Measurements from ENCODE around the gene ZBTB25. TPM values are rescaled to one million over a fixed set of nuclear protein-coding genes. Genes with fewer than 3 reads are reported as not detected.

ZBTB25 gene
- polyA plus RNA-seq, 1 of the 3 experiments (the other 2 are of a cell fraction): 4.5 TPM

DNA sequence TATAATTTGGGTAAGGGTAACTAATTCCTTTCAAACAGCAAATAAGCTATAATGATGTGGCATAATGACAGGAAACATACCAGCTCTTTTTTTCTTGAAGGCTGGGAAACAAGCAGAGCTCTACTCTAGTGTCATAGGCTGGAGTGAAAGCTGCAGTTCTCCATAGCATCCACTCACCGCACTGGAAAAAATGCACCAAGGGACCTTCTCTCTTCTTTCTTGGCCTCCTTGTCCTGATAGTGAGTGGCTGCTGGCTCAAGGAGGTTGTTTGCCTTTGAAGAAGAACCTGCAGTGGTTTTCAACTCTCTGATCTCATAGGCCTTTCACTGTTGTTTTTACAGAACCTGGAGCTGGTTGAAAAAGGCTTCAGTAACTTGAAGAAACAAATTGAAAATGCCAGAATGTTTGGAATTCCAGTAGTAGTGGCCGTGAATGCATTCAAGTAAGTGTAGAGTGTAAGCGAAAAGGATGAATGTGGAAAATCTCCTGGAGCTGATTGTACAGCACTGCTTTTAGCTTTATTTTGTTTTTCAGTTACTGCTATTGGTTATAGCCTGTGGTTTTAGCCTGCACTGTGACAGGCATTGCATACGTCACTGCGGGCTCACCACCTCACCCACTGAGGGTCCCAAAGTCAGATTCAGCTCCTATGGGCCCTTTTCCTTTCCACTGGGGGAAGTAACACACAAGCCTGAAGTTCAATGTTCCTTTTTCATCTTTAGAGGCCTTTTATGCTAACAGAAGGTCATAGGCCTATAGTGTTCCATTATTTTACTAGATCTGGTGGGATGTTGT lies 55.6 kb downstream of the ZBTB25 start:
- Histone ChIP-seq H3K9ac (no peak overlapping the region), H2AFZ (ENCODE audit: low read depth) (no peak overlapping the region), H3F3A (replicated peaks; ENCODE audit: insufficient read depth) (peaks cover 13% of the 10 kb centered on the region), H3K27ac (ENCODE audit: low read depth in 2 of 2, low read length in 1 of 2) (no peak overlapping the region), H3K4me1 (ENCODE audit: control insufficient read depth in 1 of 2, insufficient read depth in 2 of 2, low read depth in 1 of 2, low read length in 1 of 2) (peaks cover 17 to 19% of the 10 kb centered on the region in 2 experiments; a peak in 3 of 4 replicates), H3K9me3 (no peaks in the 10 kb centered on the region), H3K79me2 (ENCODE audit: insufficient read depth) (no peaks in the 10 kb centered on the region), H3K4me3 (ENCODE audit: low read depth in 2 of 2, low read length in 1 of 2) (no peak overlapping the region), H3K27me3 (ENCODE audit: insufficient read depth) (no peaks in the 10 kb centered on the region), H4K20me1 (ENCODE audit: insufficient read depth) (no peaks in the 10 kb centered on the region), H3K9me2 (no peaks in the 10 kb centered on the region), H3K36me3 (replicated peaks in 1 of 2; ENCODE audit: control insufficient read depth in 1 of 2, insufficient read depth in 2 of 2, low read length in 1 of 2) (peaks cover 11 to 18% of the 10 kb centered on the region in 2 experiments), H3K4me2 (no peak overlapping the region)
- CTCF ChIA-PET: interaction anchor here (0.9 to 3.3 kb wide), 5 partner anchors 12 to 31 kb away, joined by 3 to 19 read pairs (median 5); partner anchors contain the start of gene AKAP5
- TF ChIP-seq FOXJ3 (CRISPR knock-in tag; IDR thresholded peaks at IDR 0.05) (no peak), POLR2AphosphoS5 (IDR thresholded peaks at IDR 0.05; ENCODE audit: low read depth, low read length) (no peak), RFX5 (IDR thresholded peaks at IDR 0.05; ENCODE audit: low read length) (no peak), RXRA (IDR thresholded peaks at IDR 0.05; ENCODE audit: borderline replicate concordance, low read depth) (no peak), CHD2 (IDR thresholded peaks at IDR 0.05; ENCODE audit: low read length, partially characterized antibody) (no peak), RCOR1 (IDR thresholded peaks at IDR 0.05; ENCODE audit: low read length) (no peak), TAF1 (IDR thresholded peaks at IDR 0.05; ENCODE audit: borderline replicate concordance, low read depth, low read length) (no peak)
- TF ChIP-seq, protein P1, sequence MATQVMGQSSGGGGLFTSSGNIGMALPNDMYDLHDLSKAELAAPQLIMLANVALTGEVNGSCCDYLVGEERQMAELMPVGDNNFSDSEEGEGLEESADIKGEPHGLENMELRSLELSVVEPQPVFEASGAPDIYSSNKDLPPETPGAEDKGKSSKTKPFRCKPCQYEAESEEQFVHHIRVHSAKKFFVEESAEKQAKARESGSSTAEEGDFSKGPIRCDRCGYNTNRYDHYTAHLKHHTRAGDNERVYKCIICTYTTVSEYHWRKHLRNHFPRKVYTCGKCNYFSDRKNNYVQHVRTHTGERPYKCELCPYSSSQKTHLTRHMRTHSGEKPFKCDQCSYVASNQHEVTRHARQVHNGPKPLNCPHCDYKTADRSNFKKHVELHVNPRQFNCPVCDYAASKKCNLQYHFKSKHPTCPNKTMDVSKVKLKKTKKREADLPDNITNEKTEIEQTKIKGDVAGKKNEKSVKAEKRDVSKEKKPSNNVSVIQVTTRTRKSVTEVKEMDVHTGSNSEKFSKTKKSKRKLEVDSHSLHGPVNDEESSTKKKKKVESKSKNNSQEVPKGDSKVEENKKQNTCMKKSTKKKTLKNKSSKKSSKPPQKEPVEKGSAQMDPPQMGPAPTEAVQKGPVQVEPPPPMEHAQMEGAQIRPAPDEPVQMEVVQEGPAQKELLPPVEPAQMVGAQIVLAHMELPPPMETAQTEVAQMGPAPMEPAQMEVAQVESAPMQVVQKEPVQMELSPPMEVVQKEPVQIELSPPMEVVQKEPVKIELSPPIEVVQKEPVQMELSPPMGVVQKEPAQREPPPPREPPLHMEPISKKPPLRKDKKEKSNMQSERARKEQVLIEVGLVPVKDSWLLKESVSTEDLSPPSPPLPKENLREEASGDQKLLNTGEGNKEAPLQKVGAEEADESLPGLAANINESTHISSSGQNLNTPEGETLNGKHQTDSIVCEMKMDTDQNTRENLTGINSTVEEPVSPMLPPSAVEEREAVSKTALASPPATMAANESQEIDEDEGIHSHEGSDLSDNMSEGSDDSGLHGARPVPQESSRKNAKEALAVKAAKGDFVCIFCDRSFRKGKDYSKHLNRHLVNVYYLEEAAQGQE (IDR thresholded peaks at IDR 0.05; ENCODE audit: low read depth, low read length): no peak
- WGBS (ENCODE audit: low lambda C conversion rate): 87% methylated on average over 5 of the region's 5 CpGs
- DNase-seq: no peak
- POLR2A ChIA-PET: no interaction called here

DNA sequence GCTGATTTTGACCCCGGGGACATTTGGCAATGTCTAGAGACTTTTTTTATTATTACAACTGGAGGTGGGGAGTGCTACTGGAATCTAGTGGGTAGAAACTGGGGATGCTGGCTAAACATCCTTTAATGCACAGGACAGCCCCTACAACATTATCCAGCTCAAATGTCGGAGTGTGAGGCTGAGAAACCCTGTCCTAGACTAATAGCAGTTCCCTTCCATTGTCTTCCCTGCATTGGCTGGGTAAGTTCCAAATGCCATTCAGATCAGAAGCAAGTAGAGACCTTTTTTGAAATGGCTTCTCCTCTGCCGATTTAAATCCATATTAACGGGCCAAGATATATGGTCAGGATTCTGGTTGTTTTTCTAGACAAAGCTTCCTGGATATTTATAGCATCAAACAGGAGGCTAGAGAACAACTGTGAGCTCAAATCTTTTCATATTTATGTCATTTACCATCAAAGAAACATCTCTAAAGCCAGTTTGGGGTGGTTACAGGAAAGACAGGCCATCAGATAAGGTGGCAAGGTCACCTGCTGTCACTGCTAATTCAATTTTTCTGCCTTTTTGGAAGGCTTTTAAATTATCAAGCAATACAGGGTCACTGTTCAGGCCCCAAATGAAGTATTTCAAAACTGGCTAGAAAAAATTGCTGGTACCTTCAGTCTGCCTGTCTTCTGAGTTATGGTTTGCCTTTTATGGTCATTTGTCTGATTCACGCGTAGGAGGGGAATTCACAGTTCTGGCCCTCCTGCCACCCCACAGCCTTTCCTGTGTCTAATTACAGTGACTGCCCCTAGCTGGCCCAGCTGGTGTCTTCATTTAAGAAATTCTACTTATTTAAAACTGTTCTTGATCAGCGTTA lies 58.4 kb downstream of the ZBTB25 start:
- Histone ChIP-seq H3K27me3 (ENCODE audit: insufficient read depth) (no peaks in the 10 kb centered on the region), H3K4me3 (ENCODE audit: low read depth in 2 of 2, low read length in 1 of 2) (no peak overlapping the region), H3K79me2 (ENCODE audit: insufficient read depth) (no peaks in the 10 kb centered on the region), H3K36me3 (replicated peaks in 1 of 2; ENCODE audit: control insufficient read depth in 1 of 2, insufficient read depth in 2 of 2, low read length in 1 of 2) (peaks cover 10 to 25% of the 10 kb centered on the region in 2 experiments), H3K4me2 (peak overlapping the region; percentile 43; the same call in 1 of the 2 replicates), H3K9ac (no peak overlapping the region), H3K4me1 (ENCODE audit: control insufficient read depth in 1 of 2, insufficient read depth in 2 of 2, low read depth in 1 of 2, low read length in 1 of 2) (peaks cover 17 to 24% of the 10 kb centered on the region in 2 experiments; a peak in 3 of 4 replicates), H2AFZ (ENCODE audit: low read depth) (peak overlapping the region; percentile 79), H4K20me1 (ENCODE audit: insufficient read depth) (no peaks in the 10 kb centered on the region), H3K27ac (ENCODE audit: low read depth in 2 of 2, low read length in 1 of 2) (peak overlapping the region; percentile 71 to 94), H3K9me2 (no peaks in the 10 kb centered on the region), H3F3A (replicated peaks; ENCODE audit: insufficient read depth) (peaks cover 10% of the 10 kb centered on the region), H3K9me3 (no peaks in the 10 kb centered on the region)
- WGBS (ENCODE audit: low lambda C conversion rate): 39% methylated on average over 7 of the region's 7 CpGs
- ChIA-PET CTCF (interaction anchor here (0.6 to 3.3 kb wide), 13 partner anchors 10 to 1001 kb away, joined by 3 to 24 read pairs (median 4); no protein-coding TSS in a partner anchor), POLR2A (interaction anchor here (0.5 to 1.0 kb wide), 2 partner anchors 57 to 107 kb away, joined by 3 read pairs; partner anchors contain the start of gene MTHFD1)
- peak; percentile 56 for DNase-seq
- peak; percentile 14 for TF ChIP-seq CHD2 (IDR thresholded peaks at IDR 0.05; ENCODE audit: low read length, partially characterized antibody)
- peak; percentile 70; the same call in 1 of the 2 replicates for TF ChIP-seq RCOR1 (IDR thresholded peaks at IDR 0.05; ENCODE audit: low read length)
- TF ChIP-seq, protein P2, sequence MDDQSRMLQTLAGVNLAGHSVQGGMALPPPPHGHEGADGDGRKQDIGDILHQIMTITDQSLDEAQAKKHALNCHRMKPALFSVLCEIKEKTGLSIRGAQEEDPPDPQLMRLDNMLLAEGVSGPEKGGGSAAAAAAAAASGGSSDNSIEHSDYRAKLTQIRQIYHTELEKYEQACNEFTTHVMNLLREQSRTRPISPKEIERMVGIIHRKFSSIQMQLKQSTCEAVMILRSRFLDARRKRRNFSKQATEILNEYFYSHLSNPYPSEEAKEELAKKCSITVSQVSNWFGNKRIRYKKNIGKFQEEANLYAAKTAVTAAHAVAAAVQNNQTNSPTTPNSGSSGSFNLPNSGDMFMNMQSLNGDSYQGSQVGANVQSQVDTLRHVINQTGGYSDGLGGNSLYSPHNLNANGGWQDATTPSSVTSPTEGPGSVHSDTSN (IDR thresholded peaks at IDR 0.05): peak; percentile 48
- peak; percentile 14 to 83; a peak in 2 of 4 replicates for TF ChIP-seq EP300 (IDR thresholded peaks at IDR 0.05; ENCODE audit: borderline replicate concordance in 1 of 2, low read depth in 1 of 2, low read length in 1 of 2)
- 0 out of 2 replicates have a peak, but pooled peaks have one; percentile 9 for TF ChIP-seq TEAD4 (IDR thresholded peaks at IDR 0.05; ENCODE audit: borderline replicate concordance, insufficient read depth)
- peak; percentile 11; the same call in 1 of the 2 replicates for TF ChIP-seq JUND (IDR thresholded peaks at IDR 0.05)
- no peak for TF ChIP-seq POLR2AphosphoS5 (IDR thresholded peaks at IDR 0.05; ENCODE audit: low read depth, low read length)
- no peak for TF ChIP-seq ELF1 (IDR thresholded peaks at IDR 0.05)
- no peak for TF ChIP-seq NFIC (IDR thresholded peaks at IDR 0.05; ENCODE audit: borderline replicate concordance)
- TF ChIP-seq GATA2 (CRISPR knock-in tag; IDR thresholded peaks at IDR 0.05): peak; percentile 85
- 0 out of 2 replicates have a peak, but pooled peaks have one; percentile 30 for TF ChIP-seq MXI1 (IDR thresholded peaks at IDR 0.05; ENCODE audit: low read depth, low read length)
- TF ChIP-seq RXRA (IDR thresholded peaks at IDR 0.05; ENCODE audit: borderline replicate concordance, low read depth): 0 out of 2 replicates have a peak, but pooled peaks have one; percentile 14
- peak; percentile 15; the same call in 1 of the 2 replicates for TF ChIP-seq FOSL2 (IDR thresholded peaks at IDR 0.05; ENCODE audit: borderline replicate concordance, low read depth)
- peak; percentile 23; the same call in 1 of the 2 replicates for TF ChIP-seq TCF12 (IDR thresholded peaks at IDR 0.05)
- no peak for TF ChIP-seq TAF1 (IDR thresholded peaks at IDR 0.05; ENCODE audit: borderline replicate concordance, low read depth, low read length)

Measured in SK-N-SH (cell line).